Naive thymus-derived CD4-positive, alpha-beta T cell (primary cell): Measurements from ENCODE around the gene PLEKHA4. TPM values are rescaled to one million over a fixed set of nuclear protein-coding genes. Genes with fewer than 3 reads are reported as not detected.
A peak's percentile ranks its signal among the peaks of the same experiment; 100 is the strongest.
"Not testable (repeated sequence)": the region's sequence is repeated elsewhere in the genome, so short reads cannot be mapped to it uniquely, and the experiment has no call there.

Source experiments
- ATAC-seq: fragments of 150-1000 bp; cut with Tn5 transposase; 2 replicates; pipeline ENCODE4 v1.10.0; 2021; ENCODE audit warnings: mild to moderate bottlenecking, moderate library complexity
- CTCF ChIA-PET: fragments of 350-600 bp; sonication (Branson Sonifier 250); formaldehyde crosslinking; loops from one replicate; lab custom pipeline; 2021; ENCODE audit warnings: antibody characterized with exemption; lab: Charles Lee
- POLR2A ChIA-PET: fragments of 350-600 bp; sonication (Branson Sonifier 250); formaldehyde crosslinking; loops from one replicate; lab custom pipeline; 2021; ENCODE audit warnings: antibody characterized with exemption, inconsistent platforms; lab: Charles Lee
- DNase-seq, 9 donors: peaks; one replicate each; pipeline versions ENCODE4 v3.0.0 to v3.0.0-alpha.2; 2020 to 2022; ENCODE audit warnings: mixed read lengths in 1 of 9
- H3K27ac ChIP-seq: one replicate; pipeline ENCODE4 v1.7.0; 2013; ENCODE audit warnings: mild to moderate bottlenecking, low read depth, low read length, moderate library complexity
- H3K27me3 ChIP-seq, 2 donors: one replicate each; pipeline ENCODE4 v1.7.0; 2013; ENCODE audit warnings: low read length in 2 of 2, mild to moderate bottlenecking in 2 of 2, moderate library complexity in 2 of 2; ENCODE audit not compliant: control insufficient read depth in 2 of 2, insufficient read depth in 2 of 2
- H3K36me3 ChIP-seq, 3 experiments: 1 replicate in 2 of 3; 2 replicates in 1 of 3; pipeline ENCODE4 v1.7.0; 2013; ENCODE audit warnings: low read length in 3 of 3, mild to moderate bottlenecking in 3 of 3, moderate library complexity in 1 of 3; ENCODE audit not compliant: insufficient read depth in 3 of 3, control insufficient read depth in 2 of 3
- H3K4me1 ChIP-seq, 2 donors: one replicate each; pipeline ENCODE4 v1.7.0; 2013; ENCODE audit warnings: low read length in 2 of 2, mild to moderate bottlenecking in 2 of 2, moderate library complexity in 1 of 2; ENCODE audit not compliant: control insufficient read depth in 2 of 2, insufficient read depth in 2 of 2
- H3K4me3 ChIP-seq: 2 replicates; pipeline ENCODE4 v1.7.0; 2013; ENCODE audit warnings: mild to moderate bottlenecking, low read length
- H3K9me3 ChIP-seq, 3 experiments: 1 replicate in 2 of 3; 2 replicates in 1 of 3; pipeline ENCODE4 v1.7.0; 2013; ENCODE audit warnings: low read length in 3 of 3; ENCODE audit not compliant: control insufficient read depth in 2 of 3
- H3K27ac Mint-ChIP-seq, 9 donors: one replicate each; pipeline ENCODE4 v1.8.0; 2020 to 2022; ENCODE audit warnings: mixed read lengths in 9 of 9, mild to moderate bottlenecking in 8 of 9, moderate library complexity in 5 of 9, inconsistent platforms in 2 of 9
- H3K27me3 Mint-ChIP-seq, 5 donors: one replicate each; pipeline ENCODE4 v1.8.0; 2021 to 2022; ENCODE audit warnings: mixed read lengths in 5 of 5, mild to moderate bottlenecking in 1 of 5
- H3K36me3 Mint-ChIP-seq, 5 donors: one replicate each; pipeline ENCODE4 v1.8.0; 2020 to 2022; ENCODE audit warnings: mixed read lengths in 5 of 5, mild to moderate bottlenecking in 3 of 5, inconsistent platforms in 1 of 5
- H3K4me1 Mint-ChIP-seq, 7 donors: one replicate each; pipeline ENCODE4 v1.8.0; 2020 to 2022; ENCODE audit warnings: mixed read lengths in 7 of 7, mild to moderate bottlenecking in 3 of 7, inconsistent platforms in 1 of 7
- H3K4me3 Mint-ChIP-seq, 10 donors: one replicate each; pipeline ENCODE4 v1.8.0; 2020 to 2022; ENCODE audit warnings: mild to moderate bottlenecking in 10 of 10, mixed read lengths in 10 of 10, moderate library complexity in 6 of 10, inconsistent platforms in 2 of 10
- H3K9me3 Mint-ChIP-seq, 11 donors: one replicate each; pipeline ENCODE4 v1.8.0; 2020 to 2022; ENCODE audit warnings: mixed read lengths in 11 of 11, mild to moderate bottlenecking in 4 of 11, inconsistent platforms in 1 of 11, moderate library complexity in 1 of 11
- intact Hi-C, 2 donors: fragments of 100-400 bp; cut with micrococcal nuclease; formaldehyde crosslinking; loops; one replicate each; pipeline ENCODE4 v1.15.1; 2023
- polyA plus RNA-seq, 2 donors: library from polyadenylated mRNA; unstranded; fragments of 300-500 nt; fragmentation: Illumina TruSeq; gene quantifications; one replicate each; pipeline ENCODE4 v1.2.3, GENCODE V29; 2021
- total RNA-seq, 6 experiments: library from RNA in 5 of 6; stranded (reverse) in 5 of 6; gene quantifications; 1 replicate in 5 of 6; 2 replicates in 1 of 6; pipeline ENCODE4 v1.2.3 and lab custom pipeline; 2021 to 2026

Gene PLEKHA4
- total and polyA plus RNA-seq, 7 experiments from 2014 or later = 2.1 to 7.4 (median 4.0) TPM

DNA sequence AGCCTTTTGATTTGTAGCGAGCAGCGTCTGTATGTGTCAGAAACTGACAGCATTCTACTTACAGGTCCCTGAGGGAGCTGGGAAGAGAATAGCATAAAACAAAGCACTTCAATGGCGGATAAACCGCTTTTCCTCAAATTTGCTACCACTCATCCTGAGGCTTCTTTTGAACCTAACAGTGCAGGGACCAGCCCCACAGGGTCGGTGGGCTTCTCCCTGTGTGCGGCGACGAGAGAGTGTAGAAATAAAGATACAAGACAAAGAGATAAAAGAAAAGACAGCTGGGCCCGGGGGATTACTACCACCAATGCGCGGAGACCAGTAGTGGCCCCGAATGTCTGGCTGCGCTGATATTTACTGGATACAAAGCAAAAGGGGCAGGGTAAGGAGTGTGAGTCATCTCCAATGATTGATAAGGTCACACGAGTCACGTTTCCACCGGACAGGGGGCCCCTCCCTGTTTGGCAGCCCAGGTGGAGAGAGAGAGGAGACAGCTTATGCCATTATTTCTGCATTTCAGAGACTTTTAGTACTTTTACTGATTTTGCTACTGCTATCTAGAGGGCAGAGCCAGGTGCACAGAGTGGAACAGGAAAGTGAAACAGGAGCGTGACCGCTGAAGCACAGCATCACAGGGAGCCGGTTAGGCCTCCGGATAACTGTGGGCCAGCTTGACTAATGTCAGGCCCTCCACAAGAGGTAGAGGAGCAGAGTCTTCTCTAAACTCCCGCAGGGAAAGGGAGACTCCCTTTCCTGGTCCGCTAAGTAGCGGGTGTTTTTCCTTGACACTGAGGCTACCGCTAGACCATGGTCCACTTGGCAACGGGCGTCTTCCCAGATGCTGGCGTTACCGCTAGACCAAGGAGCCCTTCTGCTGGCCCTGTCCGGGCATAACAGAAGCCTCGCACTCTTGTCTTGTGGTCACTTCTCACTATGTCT, 7.9 kb upstream of the PLEKHA4 start:
- ATAC-seq, H3K9me3 ChIP-seq, H3K27me3 Mint-ChIP-seq, intact Hi-C loops, H3K4me3 ChIP-seq, H3K27me3 ChIP-seq: not testable (repeated sequence)
- Histone ChIP-seq H3K27ac (peak overlapping the region; percentile 99), H3K4me1 (peaks cover 34 to 36% of the 10 kb centered on the region in 2 donors), H3K36me3 (peaks cover 0 to 33% (median 0%) of the 10 kb centered on the region in 3 experiments)
- CTCF ChIA-PET = interaction anchor here (4.9 kb wide), 1 partner anchor 95 kb away, joined by 16 read pairs; no protein-coding TSS in a partner anchor
- H3K4me3 Mint-ChIP-seq = peak overlapping the region in 8 of 10 donors; percentile 10 to 99 (median 80)
- peaks cover 0 to 44% (median 13%) of the 10 kb centered on the region in 5 donors for H3K36me3 Mint-ChIP-seq
- H3K9me3 Mint-ChIP-seq = peaks cover 0 to 18% (median 0%) of the 10 kb centered on the region in 11 donors
- H3K27ac Mint-ChIP-seq = peak overlapping the region; percentile 3 to 100 (median 94)
- POLR2A ChIA-PET = interaction anchor here (1.4 to 3.3 kb wide), 4 partner anchors 20 to 91 kb away, joined by 5 to 13 read pairs (median 10); partner anchors contain the start of genes DHDH and FTL
- peaks cover 26 to 61% (median 41%) of the 10 kb centered on the region in 7 donors for H3K4me1 Mint-ChIP-seq
- DNase-seq = peak in 4 of 9 donors; percentile 31 to 60 (median 42)

DNA sequence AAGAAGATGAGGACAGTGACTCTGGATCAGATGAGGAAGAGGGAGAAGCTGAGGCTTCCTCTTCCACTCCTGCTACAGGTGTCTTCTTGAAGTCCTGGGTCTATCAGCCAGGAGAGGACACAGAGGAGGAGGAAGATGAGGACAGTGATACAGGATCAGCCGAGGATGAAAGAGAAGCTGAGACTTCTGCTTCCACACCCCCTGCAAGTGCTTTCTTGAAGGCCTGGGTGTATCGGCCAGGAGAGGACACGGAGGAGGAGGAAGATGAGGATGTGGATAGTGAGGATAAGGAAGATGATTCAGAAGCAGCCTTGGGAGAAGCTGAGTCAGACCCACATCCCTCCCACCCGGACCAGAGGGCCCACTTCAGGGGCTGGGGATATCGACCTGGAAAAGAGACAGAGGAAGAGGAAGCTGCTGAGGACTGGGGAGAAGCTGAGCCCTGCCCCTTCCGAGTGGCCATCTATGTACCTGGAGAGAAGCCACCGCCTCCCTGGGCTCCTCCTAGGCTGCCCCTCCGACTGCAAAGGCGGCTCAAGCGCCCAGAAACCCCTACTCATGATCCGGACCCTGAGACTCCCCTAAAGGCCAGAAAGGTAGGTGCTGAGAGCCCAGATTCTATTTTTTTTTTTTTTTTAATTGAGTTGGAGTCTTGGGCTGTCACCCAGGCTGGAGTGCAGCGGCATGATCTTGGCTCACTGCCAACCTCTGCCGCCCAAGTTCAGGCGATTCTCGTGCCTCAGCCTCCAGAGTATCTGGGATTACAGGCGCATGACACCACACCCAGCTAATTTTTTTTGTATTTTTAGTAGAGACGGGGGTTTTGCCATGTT, 6.1 kb upstream of the PLEKHA4 start:
- peak; percentile 1 for ATAC-seq
- intact Hi-C loops = loop anchor here (1.0 to 5.0 kb wide), 4 partner anchors 26 to 119 kb away; partner anchors contain the start of genes NUCB1 (in 2 of the 2), BAX (in 1 of the 2), DHDH (in 1 of the 2) and GYS1 (in 1 of the 2)
- Mint-ChIP-seq H3K4me3 (peak overlapping the region; percentile 94 to 100 (median 98)), H3K4me1 (peaks cover 26 to 61% (median 41%) of the 10 kb centered on the region in 7 donors), H3K27ac (peak overlapping the region; percentile 94 to 100 (median 99)), H3K9me3 (peaks cover 0 to 15% (median 0%) of the 10 kb centered on the region in 11 donors), H3K36me3 (peaks cover 0 to 43% (median 13%) of the 10 kb centered on the region in 5 donors), H3K27me3 (peaks cover 0 to 8% (median 0%) of the 10 kb centered on the region in 5 donors)
- ChIA-PET POLR2A (interaction anchor here (0.6 to 3.3 kb wide), 13 partner anchors 21 to 239 kb away, joined by 3 to 13 read pairs (median 5); partner anchors contain the start of genes FTL and NUCB1), CTCF (interaction anchor here (0.6 to 4.9 kb wide), 4 partner anchors 19 to 220 kb away, joined by 3 to 16 read pairs (median 4); no protein-coding TSS in a partner anchor)
- Histone ChIP-seq H3K36me3 (peaks cover 0 to 33% (median 0%) of the 10 kb centered on the region in 3 experiments), H3K27me3 (no peaks in the 10 kb centered on the region), H3K4me1 (peaks cover 34 to 36% of the 10 kb centered on the region in 2 donors), H3K27ac (peak overlapping the region; percentile 99), H3K9me3 (no peaks in the 10 kb centered on the region), H3K4me3 (no peak overlapping the region)
- DNase-seq = peak in 4 of 9 donors; percentile 24 to 43 (median 36)

DNA sequence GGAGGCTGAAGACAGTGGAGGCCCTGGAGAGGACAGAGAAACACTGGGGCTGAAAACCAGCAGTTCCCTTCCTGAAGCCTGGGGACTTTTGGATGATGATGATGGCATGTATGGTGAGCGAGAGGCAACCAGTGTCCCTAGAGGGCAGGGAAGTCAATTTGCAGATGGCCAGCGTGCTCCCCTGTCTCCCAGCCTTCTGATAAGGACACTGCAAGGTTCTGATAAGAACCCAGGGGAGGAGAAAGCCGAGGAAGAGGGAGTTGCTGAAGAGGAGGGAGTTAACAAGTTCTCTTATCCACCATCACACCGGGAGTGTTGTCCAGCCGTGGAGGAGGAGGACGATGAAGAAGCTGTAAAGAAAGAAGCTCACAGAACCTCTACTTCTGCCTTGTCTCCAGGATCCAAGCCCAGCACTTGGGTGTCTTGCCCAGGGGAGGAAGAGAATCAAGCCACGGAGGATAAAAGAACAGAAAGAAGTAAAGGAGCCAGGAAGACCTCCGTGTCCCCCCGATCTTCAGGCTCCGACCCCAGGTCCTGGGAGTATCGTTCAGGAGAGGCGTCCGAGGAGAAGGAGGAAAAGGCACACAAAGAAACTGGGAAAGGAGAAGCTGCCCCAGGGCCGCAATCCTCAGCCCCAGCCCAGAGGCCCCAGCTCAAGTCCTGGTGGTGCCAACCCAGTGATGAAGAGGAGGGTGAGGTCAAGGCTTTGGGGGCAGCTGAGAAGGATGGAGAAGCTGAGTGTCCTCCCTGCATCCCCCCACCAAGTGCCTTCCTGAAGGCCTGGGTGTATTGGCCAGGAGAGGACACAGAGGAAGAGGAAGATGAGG, 5.3 kb upstream of the PLEKHA4 start:
- ATAC-seq (no peak), DNase-seq (peak in 5 of 9 donors; percentile 21 to 36 (median 28))
- Histone ChIP-seq H3K9me3 (no peaks in the 10 kb centered on the region), H3K27ac (peak overlapping the region; percentile 99), H3K4me1 (peaks cover 34 to 36% of the 10 kb centered on the region in 2 donors), H3K27me3 (no peaks in the 10 kb centered on the region), H3K4me3 (peak overlapping the region; percentile 86), H3K36me3 (peaks cover 0 to 33% (median 0%) of the 10 kb centered on the region in 3 experiments)
- CTCF ChIA-PET = interaction anchor here (0.7 to 4.9 kb wide), 2 partner anchors 27 to 97 kb away, joined by 3 to 16 read pairs; no protein-coding TSS in a partner anchor
- peaks cover 0 to 15% (median 0%) of the 10 kb centered on the region in 11 donors for H3K9me3 Mint-ChIP-seq
- H3K36me3 Mint-ChIP-seq = peaks cover 0 to 41% (median 13%) of the 10 kb centered on the region in 5 donors
- POLR2A ChIA-PET = interaction anchor here (0.6 to 3.3 kb wide), 13 partner anchors 22 to 228 kb away, joined by 3 to 13 read pairs (median 4); partner anchors contain the start of genes DHDH, FTL, NUCB1 and RUVBL2
- peaks cover 0 to 8% (median 0%) of the 10 kb centered on the region in 5 donors for H3K27me3 Mint-ChIP-seq
- H3K4me3 Mint-ChIP-seq = peak overlapping the region; percentile 94 to 100 (median 98)
- peaks cover 26 to 60% (median 41%) of the 10 kb centered on the region in 7 donors for H3K4me1 Mint-ChIP-seq
- intact Hi-C loops = loop anchor here (1.0 to 5.0 kb wide), 11 partner anchors 59 to 1761 kb away; partner anchors contain the start of genes BAX (in 2 of the 2), FTL (in 2 of the 2), DBP (in 1 of the 2) and DHDH (in 1 of the 2)
- peak overlapping the region; percentile 94 to 100 (median 99) for H3K27ac Mint-ChIP-seq

DNA sequence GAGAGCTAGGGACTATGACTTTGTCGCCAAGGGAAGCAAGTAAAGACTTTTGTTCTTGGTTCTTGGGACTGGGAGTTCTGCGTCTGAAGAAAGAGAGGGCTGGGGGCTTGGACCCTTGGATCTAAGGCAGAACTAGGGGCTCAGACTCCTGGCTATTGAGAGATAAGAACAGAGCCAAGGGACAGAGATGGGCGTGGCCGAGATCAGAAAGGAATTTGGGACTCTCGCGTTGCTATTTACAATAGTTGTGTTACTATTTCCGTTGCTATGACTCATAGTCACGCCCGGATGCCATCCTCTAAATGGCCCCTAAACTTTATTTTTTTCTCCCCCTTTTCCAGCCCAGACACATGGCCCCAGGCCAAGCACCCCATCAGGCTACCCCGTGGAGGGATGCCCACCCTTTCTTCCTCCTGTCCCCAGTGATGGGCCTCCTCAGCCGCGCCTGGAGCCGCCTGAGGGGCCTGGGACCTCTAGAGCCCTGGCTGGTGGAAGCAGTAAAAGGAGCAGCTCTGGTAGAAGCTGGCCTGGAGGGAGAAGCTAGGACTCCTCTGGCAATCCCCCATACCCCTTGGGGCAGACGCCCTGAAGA, 4.6 kb upstream of the PLEKHA4 start:
- H3K9me3 Mint-ChIP-seq = peaks cover 0 to 12% (median 0%) of the 10 kb centered on the region in 11 donors
- intact Hi-C loops = loop anchor here (1.0 to 5.0 kb wide), 13 partner anchors 15 to 1760 kb away; partner anchors contain the start of genes DHDH (in 2 of the 2), FTL (in 2 of the 2), BAX (in 1 of the 2) and DBP (in 1 of the 2)
- Histone ChIP-seq H3K27me3 (no peaks in the 10 kb centered on the region), H3K36me3 (peaks cover 0 to 33% (median 0%) of the 10 kb centered on the region in 3 experiments), H3K4me1 (peaks cover 34 to 36% of the 10 kb centered on the region in 2 donors), H3K27ac (peak overlapping the region; percentile 99), H3K4me3 (peak overlapping the region; percentile 86), H3K9me3 (no peaks in the 10 kb centered on the region)
- ATAC-seq (peak; percentile 49), DNase-seq (peak; percentile 57 to 89 (median 83))
- peaks cover 30 to 57% (median 41%) of the 10 kb centered on the region in 7 donors for H3K4me1 Mint-ChIP-seq
- POLR2A ChIA-PET = interaction anchor here (0.7 to 3.3 kb wide), 13 partner anchors 9 to 228 kb away, joined by 3 to 13 read pairs (median 5); partner anchors contain the start of genes DHDH, NUCB1 and RUVBL2
- peak overlapping the region; percentile 94 to 100 (median 98) for H3K4me3 Mint-ChIP-seq
- H3K36me3 Mint-ChIP-seq = peaks cover 0 to 37% (median 13%) of the 10 kb centered on the region in 5 donors
- CTCF ChIA-PET = interaction anchor here (4.9 kb wide), 1 partner anchor 98 kb away, joined by 16 read pairs; no protein-coding TSS in a partner anchor
- peak overlapping the region; percentile 94 to 100 (median 99) for H3K27ac Mint-ChIP-seq
- peaks cover 0 to 12% (median 0%) of the 10 kb centered on the region in 5 donors for H3K27me3 Mint-ChIP-seq
